NCI-H510A (cell line): ENCODE results near the gene OXER1.

Experiments used
- DNase-seq: peaks from one replicate; lab custom pipeline; 2025; lab: John Stamatoyannopoulos, UW

OXER1 gene

GRCh38 chr2:42793334-42794270, 29.7 kb upstream of the OXER1 start:
- DNase-seq: no peak

GRCh38 chr2:42792583-42793333, 28.8 kb upstream of the OXER1 start, which contains the start of gene HAAO:
TSS of gene HAAO (minus strand) at chr2:42792583. CDS start at chr2:42792536, 47 bp downstream.
- peak; percentile 13 for DNase-seq

- no peak for DNase-seq
These were observed 28.2 kb upstream of the OXER1 start for GRCh38 chr2:42792087-42792582.

GRCh38 chr2:42791606-42792005, 27.7 kb upstream of the OXER1 start:
- no peak for DNase-seq

- DNase-seq: no peak
These were observed 25.8 kb upstream of the OXER1 start for GRCh38 chr2:42789751-42790150.

- DNase-seq: no peak
These were observed 24.9 kb upstream of the OXER1 start for GRCh38 chr2:42788882-42789281.

- no peak for DNase-seq
These were observed 24.5 kb upstream of the OXER1 start for GRCh38 chr2:42788478-42788793.

- DNase-seq: no peak
These were observed 24.0 kb upstream of the OXER1 start for GRCh38 chr2:42787788-42788477.

GRCh38 chr2:42787424-42787787, 23.5 kb upstream of the OXER1 start:
- no peak for DNase-seq

- no peak for DNase-seq
These were observed 22.8 kb upstream of the OXER1 start for GRCh38 chr2:42786561-42787345.

- DNase-seq: no peak
These were observed 20.4 kb upstream of the OXER1 start for GRCh38 chr2:42784204-42784880.

GRCh38 chr2:42783511-42783910, 19.6 kb upstream of the OXER1 start:
- no peak for DNase-seq

GRCh38 chr2:42781181-42781580, 17.2 kb upstream of the OXER1 start:
- DNase-seq: no peak

GRCh38 chr2:42777883-42778805, 14.2 kb upstream of the OXER1 start:
- no peak for DNase-seq

- DNase-seq: no peak
These were observed 11.9 kb upstream of the OXER1 start for GRCh38 chr2:42775810-42776209.

GRCh38 chr2:42775186-42775585, 11.3 kb upstream of the OXER1 start:
- DNase-seq: no peak

- DNase-seq: no peak
These were observed 7.7 kb upstream of the OXER1 start for GRCh38 chr2:42771546-42772153.

GRCh38 chr2:42770288-42771131, 6.6 kb upstream of the OXER1 start:
- peak; percentile 2 for DNase-seq
